ENCODE data around the gene HJURP. TPM values are rescaled to one million over a fixed set of nuclear protein-coding genes. Genes with fewer than 3 reads are reported as not detected.

The HJURP gene
- total RNA-seq, 6 experiments from 2014 or later = 16.8 to 33.6 (median 32.4) TPM

DNA sequence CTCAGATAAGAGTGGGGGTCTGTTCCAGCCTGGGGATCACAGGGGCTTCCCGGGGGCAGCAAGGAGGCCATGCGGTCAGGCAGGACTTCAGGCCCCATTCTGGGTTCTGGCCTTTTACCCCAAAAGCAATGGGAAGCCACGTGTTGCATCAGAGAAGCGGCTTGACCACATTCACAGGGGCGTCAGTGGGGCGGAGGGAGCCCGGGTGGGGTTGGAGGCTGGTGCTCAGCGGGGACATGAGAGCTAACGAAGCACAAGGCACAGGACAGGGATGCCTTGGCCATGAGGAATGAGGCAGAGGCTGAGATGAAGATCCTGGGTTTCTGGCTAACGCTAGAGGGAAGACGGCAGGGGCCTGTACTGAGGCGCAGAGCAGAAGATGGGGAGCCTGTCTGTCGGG is 6.1 kb downstream of the HJURP start:
- TF ChIP-seq, protein P1, sequence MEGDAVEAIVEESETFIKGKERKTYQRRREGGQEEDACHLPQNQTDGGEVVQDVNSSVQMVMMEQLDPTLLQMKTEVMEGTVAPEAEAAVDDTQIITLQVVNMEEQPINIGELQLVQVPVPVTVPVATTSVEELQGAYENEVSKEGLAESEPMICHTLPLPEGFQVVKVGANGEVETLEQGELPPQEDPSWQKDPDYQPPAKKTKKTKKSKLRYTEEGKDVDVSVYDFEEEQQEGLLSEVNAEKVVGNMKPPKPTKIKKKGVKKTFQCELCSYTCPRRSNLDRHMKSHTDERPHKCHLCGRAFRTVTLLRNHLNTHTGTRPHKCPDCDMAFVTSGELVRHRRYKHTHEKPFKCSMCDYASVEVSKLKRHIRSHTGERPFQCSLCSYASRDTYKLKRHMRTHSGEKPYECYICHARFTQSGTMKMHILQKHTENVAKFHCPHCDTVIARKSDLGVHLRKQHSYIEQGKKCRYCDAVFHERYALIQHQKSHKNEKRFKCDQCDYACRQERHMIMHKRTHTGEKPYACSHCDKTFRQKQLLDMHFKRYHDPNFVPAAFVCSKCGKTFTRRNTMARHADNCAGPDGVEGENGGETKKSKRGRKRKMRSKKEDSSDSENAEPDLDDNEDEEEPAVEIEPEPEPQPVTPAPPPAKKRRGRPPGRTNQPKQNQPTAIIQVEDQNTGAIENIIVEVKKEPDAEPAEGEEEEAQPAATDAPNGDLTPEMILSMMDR (IDR thresholded peaks at IDR 0.05) = no peak
- peaks cover 31% of the 10 kb centered on the region for H3K4me1 Mint-ChIP-seq (ENCODE audit: low read depth)
- H3K27me3 Mint-ChIP-seq (ENCODE audit: insufficient read depth) = peaks cover 3% of the 10 kb centered on the region
- peak overlapping the region; percentile 59; the same call in 1 of the 2 replicates for H3K27ac Mint-ChIP-seq
- H3K4me3 Mint-ChIP-seq = no peak overlapping the region
- peaks cover 42% of the 10 kb centered on the region for H3K36me3 Mint-ChIP-seq (ENCODE audit: low read depth)
- H3K9me3 Mint-ChIP-seq = no peaks in the 10 kb centered on the region
- DNase-seq = no peak

DNA sequence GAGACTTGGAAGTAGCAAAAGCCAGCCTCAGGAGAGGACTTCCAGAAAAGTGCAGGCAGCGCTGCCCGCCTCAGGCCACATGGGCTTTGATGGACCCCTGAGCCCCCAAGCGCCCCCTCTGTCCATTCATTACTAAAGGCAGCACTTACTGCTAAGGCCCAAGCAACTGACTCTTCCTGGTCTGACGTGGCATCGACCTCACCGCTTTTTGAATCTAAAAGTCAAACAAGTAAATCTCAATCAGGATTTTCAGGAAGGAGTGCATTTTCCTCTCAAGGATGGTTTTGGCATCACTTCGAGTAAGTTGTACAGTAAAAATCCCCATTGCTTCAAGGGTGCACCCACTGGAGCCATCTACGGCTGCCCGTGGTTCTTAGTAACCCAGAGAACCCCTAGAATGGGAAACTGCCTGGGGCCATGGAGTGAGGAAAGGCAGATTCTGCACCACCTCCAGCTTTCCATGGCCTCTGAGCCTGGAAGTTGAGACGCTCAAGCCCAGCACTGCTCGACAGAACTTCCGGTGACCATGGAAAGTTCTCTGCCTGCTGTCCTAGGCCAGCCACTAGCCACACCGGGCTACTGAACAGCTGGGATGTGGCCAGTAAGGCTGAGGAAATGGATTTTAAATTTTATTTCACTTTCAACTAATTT is 7.0 kb downstream of the HJURP start:
- Mint-ChIP-seq H3K4me3 (no peak overlapping the region), H3K4me1 (ENCODE audit: low read depth) (peaks cover 22% of the 10 kb centered on the region), H3K27me3 (ENCODE audit: insufficient read depth) (peaks cover 2% of the 10 kb centered on the region; the same call in 1 of the 2 replicates), H3K36me3 (ENCODE audit: low read depth) (peaks cover 44% of the 10 kb centered on the region), H3K9me3 (no peaks in the 10 kb centered on the region), H3K27ac (no peak overlapping the region)
- DNase-seq = no peak
- TF ChIP-seq, protein P1 (IDR thresholded peaks at IDR 0.05) = no peak

DNA sequence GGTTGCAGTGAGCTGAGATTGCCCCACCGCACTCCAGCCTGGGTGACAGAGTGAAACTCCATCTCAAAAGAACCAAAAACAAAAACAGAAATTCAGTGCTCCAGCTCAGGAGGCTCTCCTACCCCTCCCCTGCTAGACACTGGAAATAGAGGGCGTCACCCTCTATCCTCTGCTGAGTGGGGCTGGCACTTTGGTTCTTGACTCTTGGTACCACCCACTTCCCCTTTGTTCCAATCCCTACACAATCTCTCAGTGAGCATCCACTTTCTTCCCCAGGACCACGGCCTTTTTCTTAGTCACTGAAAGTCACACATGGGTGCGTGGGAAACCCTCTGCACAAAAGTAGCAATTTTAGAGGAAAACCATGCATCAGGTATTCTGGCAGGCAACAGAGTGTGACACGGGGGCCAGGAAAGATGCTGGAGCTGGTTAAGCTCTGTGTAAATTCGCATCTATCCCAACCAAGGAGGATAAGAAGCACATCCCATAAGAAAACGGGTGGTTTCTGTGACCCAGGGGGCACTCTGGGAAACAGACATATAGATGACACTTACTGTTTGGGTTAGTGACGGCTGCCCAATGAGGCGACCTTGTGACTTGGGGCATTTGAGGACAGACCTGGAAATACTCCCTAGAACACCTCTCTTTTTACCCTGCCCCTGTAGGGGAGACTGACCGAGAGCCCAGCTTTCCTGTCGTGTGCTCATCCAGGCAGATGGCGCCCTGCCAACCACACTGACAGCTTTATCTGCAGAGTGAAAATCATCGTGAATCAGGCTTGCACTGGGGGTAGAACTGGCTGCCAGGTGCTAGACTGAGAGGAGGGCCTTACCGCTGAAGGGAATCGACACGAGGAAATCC is 7.7 kb downstream of the HJURP start:
- Mint-ChIP-seq H3K4me3 (no peak overlapping the region), H3K4me1 (ENCODE audit: low read depth) (peaks cover 15% of the 10 kb centered on the region), H3K9me3 (no peaks in the 10 kb centered on the region), H3K27me3 (ENCODE audit: insufficient read depth) (peaks cover 2% of the 10 kb centered on the region; the same call in 1 of the 2 replicates), H3K36me3 (ENCODE audit: low read depth) (peaks cover 49% of the 10 kb centered on the region), H3K27ac (no peak overlapping the region)
- TF ChIP-seq, protein P1 (IDR thresholded peaks at IDR 0.05) = no peak
- DNase-seq = no peak

DNA sequence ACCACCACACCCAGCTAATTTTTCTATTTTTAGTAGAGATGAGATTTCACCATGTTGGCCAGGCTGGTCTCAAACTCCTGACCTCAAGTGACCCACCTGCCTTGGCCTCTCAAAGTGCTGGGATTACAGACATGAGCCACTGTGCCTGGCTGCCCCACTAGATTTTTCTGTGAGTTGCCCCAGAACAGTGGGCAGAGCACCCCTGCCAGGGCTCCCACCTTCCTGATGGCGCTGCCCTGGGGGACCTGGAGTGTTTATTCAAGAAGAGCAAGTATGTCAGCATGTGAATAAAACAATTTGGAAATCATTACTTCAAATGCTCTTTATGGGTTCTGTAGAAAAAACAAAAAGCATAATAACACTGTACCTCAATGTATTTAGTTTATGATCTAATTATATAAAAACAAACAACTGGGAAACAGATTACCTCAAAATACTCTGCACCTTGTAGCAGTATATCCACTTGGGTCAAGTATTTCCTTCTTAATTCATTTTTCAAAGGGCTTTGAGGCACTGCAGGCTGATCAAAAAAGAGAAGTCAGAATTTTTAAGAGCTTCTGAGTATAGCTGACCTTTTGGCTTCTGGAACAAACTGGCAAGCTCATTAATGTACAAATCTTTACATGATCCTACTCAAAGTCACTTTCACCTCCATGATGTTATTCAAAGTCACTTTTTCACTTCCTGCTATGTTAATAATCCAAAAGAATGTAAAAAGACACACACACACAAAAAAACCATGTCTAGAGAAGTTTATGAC is 8.9 kb downstream of the HJURP start:
- no peak overlapping the region for H3K4me3 Mint-ChIP-seq
- H3K27ac Mint-ChIP-seq = no peak overlapping the region
- DNase-seq = no peak
- H3K9me3 Mint-ChIP-seq = no peaks in the 10 kb centered on the region
- H3K36me3 Mint-ChIP-seq (ENCODE audit: low read depth) = peaks cover 59% of the 10 kb centered on the region
- peaks cover 2% of the 10 kb centered on the region; the same call in 1 of the 2 replicates for H3K27me3 Mint-ChIP-seq (ENCODE audit: insufficient read depth)
- H3K4me1 Mint-ChIP-seq (ENCODE audit: low read depth) = peaks cover 9% of the 10 kb centered on the region
- TF ChIP-seq, protein P1 (IDR thresholded peaks at IDR 0.05) = no peak

DNA sequence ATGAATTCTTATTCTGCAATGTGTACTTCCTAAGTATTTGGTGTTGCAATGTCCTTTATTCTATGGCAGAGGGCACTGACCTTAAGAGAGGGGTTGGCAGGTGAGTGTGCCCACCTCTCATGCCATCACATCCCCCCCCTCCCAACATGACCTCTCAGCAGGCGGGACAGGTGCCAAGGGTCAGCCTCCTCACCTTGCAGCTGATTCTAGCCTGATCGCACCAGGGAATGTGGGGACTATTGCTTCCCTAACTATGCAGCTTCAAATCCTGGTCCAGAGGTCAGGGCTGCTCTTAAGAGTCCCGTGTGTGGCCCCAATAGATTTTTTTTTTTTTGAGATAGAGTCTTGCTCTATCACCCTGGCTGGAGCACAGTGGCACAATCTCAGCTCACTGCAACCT is 9.5 kb downstream of the HJURP start:
- TF ChIP-seq, protein P1 (IDR thresholded peaks at IDR 0.05) = no peak
- peaks cover 66% of the 10 kb centered on the region for H3K36me3 Mint-ChIP-seq (ENCODE audit: low read depth)
- no peak overlapping the region for H3K27ac Mint-ChIP-seq
- no peak overlapping the region for H3K4me3 Mint-ChIP-seq
- H3K27me3 Mint-ChIP-seq (ENCODE audit: insufficient read depth) = peaks cover 2% of the 10 kb centered on the region; the same call in 1 of the 2 replicates
- H3K9me3 Mint-ChIP-seq = no peaks in the 10 kb centered on the region
- no peak for DNase-seq
- H3K4me1 Mint-ChIP-seq (ENCODE audit: low read depth) = peaks cover 9% of the 10 kb centered on the region

Measured in HFFc6 (cell line).